GM04503 (cell line): ENCODE data around the gene HS6ST2.

Experiments used
- DNase-seq: peaks from one replicate; pipeline ENCODE4 v3.0.0-alpha.2; 2012; ENCODE audit warnings: low read depth

The HS6ST2 gene

DNA sequence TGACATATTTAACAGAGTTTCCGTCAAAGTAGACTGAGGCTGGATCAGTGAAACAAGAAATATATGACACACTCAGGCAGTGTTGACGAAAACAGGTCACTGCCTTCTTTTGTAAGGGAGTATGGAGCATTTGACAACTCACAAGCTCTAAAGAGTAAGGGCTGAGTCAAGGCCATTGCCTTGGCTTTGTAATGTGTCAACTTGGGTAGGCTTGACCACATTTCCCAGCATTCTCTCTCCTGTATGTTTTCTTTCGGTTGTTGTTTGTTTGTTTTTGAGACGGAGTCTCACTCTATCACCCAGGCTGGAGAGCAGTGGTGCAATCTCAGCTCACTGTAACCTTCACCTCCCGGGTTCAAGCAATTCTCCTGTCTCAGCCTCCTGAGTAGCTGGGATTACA is 344.6 kb downstream of the HS6ST2 start:
- DNase-seq: no peak

- DNase-seq: no peak
These were observed 345.4 kb downstream of the HS6ST2 start for GRCh38 chrX:132612821-132613564.

DNA sequence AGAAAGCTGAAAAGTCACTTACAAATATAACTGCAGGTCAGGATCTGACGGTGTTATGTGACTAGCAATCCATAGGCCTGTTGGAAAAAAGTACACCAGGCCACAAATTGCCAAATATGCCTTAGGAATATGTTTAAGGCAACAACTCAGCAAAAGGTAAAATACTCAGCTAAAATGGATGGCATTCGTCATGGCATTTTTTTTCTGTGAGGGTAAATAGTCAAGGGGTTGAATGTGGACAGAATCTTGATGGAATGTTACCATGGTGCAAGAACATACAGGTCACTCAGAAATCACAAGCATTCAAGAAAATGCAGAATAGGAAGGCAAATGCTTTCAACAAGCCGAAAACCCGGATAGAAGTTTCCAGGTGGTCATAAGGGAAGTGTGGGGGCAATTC is 347.9 kb downstream of the HS6ST2 start:
- no peak for DNase-seq

DNA sequence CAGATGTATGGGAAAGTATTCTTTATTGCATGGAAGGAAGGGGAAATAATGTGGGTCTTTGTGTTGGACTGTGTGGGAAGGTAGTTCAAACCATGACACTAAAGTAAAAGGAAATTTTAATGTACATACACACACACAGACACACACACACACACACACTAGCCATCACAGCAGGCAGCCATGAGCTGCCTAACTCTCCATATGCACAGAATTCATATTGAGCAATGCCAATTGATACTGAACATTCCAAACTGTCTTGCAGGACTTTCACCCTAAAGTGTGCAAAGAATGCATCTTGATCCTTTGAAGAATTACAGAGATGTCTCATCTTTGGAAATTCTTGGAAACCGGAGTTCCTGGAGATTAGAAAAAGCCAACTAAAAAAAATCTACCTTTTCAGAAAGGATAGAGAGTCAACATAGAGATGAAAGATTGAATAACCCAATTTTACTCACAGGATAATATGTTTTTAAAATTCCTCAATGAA is 349.0 kb downstream of the HS6ST2 start:
- no peak for DNase-seq

- no peak for DNase-seq
These were observed 354.6 kb downstream of the HS6ST2 start for GRCh38 chrX:132603700-132604286.

GRCh38 chrX:132602701-132603100 is 355.7 kb downstream of the HS6ST2 start:
- DNase-seq: no peak

DNA sequence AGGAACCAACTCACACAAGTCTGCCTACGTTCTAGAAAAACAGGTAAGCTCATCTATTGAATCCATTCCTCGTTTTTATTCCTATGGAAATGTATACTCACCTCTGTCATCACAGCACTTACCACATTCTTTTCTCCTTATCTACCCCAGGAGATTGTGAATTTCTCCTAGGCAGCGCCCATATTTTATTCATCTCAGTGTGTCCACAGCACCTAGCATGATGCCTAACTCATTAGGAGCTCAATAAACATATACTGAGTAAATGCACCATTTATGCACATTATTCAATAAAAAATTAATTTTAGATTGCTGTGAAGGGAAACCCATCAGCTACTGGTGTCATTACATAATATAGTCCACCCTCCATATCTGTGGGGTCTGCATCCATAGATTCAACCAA is 363.4 kb downstream of the HS6ST2 start:
- no peak for DNase-seq

DNA sequence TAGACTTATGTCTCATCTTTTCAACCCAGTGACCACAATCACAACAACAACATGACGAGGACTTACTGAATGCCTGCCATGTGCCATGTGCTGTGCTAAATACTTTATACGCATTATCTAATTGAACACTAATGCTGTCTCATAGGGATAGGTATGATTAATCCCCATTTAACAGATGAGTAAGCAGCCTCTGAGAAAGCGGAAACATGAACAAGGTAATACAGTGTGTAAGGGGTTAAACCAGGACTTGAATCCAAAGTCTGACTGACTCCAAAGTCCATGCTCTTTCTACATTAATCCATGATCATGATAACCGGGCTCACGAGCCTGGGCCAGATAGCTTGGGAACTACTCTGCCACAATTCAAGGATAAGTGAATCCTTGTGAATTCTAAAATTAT is 364.3 kb downstream of the HS6ST2 start:
- no peak for DNase-seq

- DNase-seq: no peak
These were observed 365.5 kb downstream of the HS6ST2 start for GRCh38 chrX:132592880-132593279.

GRCh38 chrX:132591719-132592275 is 366.6 kb downstream of the HS6ST2 start:
- DNase-seq: no peak

GRCh38 chrX:132590350-132591026 is 367.9 kb downstream of the HS6ST2 start:
- DNase-seq: no peak

DNA sequence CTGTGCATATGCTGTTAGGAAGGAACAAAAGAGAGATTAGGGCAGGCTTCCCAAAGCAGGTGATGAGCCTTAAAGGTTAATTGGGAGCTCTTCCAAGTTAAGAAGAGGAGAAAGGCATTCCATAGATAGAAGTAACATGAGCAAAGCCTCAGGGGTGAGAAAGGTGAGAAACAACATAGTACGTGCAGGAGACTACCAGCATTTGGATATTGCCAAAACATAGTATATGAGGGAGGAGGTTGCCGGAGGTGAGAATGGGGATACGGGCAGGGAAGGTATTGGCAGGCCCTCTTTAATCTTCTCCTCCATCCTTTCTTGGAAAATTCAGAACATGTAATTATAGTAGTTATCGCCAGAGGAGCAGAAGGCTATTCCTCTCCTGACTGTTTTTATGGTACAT is 373.5 kb downstream of the HS6ST2 start:
- no peak for DNase-seq

GRCh38 chrX:132576939-132577338 is 381.5 kb downstream of the HS6ST2 start:
- no peak for DNase-seq
